Astrocyte of the cerebellum (primary cell): ENCODE data around the gene DEPDC7.
A peak's percentile ranks its signal among the peaks of the same experiment; 100 is the strongest.
"Not testable (repeated sequence)": the region's sequence is repeated elsewhere in the genome, so short reads cannot be mapped to it uniquely, and the experiment has no call there.

Experiments
- DNase-seq: peaks from one replicate; pipeline ENCODE4 v3.0.0-alpha.2; 2011; ENCODE audit warnings: low read depth
- H3K4me3 ChIP-seq: 2 replicates; pipeline ENCODE4 v1.5.1; 2011; ENCODE audit warnings: mild to moderate bottlenecking, low read depth, low read length, moderate library complexity
- in situ Hi-C: cut with HindIII; loops from 2 replicates; pipeline ENCODE4 v1.10.0; 2017; ENCODE audit warnings: low sequenced_read_pairs
- TF ChIP-seq, protein P1 (sequence below): IDR thresholded peaks from 2 replicates; pipeline ENCODE4 v1.5.1; 2012; ENCODE audit warnings: low read length, low read depth, moderate library complexity, mild to moderate bottlenecking; ENCODE audit errors: missing control alignments

Gene DEPDC7

DNA sequence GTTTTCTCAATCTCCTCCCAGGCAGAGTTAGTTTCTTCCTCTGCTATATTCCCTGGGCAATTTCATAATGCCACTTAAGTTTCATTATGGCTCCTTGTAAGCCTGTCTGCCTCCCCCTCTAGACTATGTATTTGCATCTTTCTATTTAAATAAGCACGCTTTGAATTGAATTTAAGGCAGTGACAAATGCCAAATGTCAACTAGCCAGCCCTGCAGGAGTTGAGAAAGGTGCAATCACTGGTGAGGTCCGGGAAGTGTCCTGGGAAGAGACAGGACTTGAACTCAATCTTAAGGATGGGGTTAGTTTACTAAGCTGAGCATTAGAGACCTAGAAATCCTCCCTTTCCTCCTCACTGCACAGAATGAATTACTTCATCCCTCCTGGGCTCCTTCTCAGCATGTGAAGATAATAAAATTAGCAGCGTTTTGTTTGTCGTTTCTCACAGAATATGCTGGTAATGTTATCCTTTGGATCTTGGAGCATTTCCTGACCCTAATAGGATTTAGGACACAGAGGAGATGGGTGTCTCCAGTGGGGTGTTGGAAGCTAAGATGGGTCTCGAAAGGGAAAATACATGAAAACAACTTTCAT lies 25.3 kb downstream of the DEPDC7 start:
- TF ChIP-seq, protein P1, sequence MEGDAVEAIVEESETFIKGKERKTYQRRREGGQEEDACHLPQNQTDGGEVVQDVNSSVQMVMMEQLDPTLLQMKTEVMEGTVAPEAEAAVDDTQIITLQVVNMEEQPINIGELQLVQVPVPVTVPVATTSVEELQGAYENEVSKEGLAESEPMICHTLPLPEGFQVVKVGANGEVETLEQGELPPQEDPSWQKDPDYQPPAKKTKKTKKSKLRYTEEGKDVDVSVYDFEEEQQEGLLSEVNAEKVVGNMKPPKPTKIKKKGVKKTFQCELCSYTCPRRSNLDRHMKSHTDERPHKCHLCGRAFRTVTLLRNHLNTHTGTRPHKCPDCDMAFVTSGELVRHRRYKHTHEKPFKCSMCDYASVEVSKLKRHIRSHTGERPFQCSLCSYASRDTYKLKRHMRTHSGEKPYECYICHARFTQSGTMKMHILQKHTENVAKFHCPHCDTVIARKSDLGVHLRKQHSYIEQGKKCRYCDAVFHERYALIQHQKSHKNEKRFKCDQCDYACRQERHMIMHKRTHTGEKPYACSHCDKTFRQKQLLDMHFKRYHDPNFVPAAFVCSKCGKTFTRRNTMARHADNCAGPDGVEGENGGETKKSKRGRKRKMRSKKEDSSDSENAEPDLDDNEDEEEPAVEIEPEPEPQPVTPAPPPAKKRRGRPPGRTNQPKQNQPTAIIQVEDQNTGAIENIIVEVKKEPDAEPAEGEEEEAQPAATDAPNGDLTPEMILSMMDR: no peak
- in situ Hi-C loops: no loop called here
- DNase-seq: no peak
- peak overlapping the region; percentile 86 for H3K4me3 ChIP-seq

DNA sequence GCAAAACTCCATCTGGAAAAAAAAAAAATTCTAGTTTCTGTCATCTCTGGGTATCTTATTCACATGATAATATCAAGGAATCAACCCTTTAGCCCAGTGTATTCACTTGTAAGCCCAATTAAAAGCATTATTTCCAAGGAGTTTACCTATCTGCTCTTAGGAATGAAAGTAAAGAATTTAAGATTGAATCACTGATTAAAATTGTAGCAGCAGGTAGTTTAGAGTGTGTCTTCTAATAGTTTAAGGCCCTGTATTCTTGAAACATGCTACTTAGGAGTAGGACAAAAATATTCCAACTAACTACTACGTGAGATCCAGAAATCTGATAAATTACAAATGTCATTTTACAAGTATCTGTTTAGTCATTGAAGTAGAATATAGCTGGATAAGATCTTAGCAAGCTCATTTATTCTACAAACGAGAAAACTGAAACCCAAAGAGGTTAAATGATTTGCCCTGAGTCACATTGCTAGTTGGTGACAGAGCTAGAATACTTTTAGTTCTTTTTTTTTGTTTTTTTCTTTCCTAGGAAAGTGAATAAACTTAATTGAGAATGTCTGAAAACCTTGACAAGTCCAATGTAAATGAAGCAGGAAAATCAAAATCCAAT lies 27.6 kb downstream of the DEPDC7 start:
- no peak overlapping the region for H3K4me3 ChIP-seq
- in situ Hi-C loops: no loop called here
- TF ChIP-seq, protein P1: no peak
- DNase-seq: no peak

DNA sequence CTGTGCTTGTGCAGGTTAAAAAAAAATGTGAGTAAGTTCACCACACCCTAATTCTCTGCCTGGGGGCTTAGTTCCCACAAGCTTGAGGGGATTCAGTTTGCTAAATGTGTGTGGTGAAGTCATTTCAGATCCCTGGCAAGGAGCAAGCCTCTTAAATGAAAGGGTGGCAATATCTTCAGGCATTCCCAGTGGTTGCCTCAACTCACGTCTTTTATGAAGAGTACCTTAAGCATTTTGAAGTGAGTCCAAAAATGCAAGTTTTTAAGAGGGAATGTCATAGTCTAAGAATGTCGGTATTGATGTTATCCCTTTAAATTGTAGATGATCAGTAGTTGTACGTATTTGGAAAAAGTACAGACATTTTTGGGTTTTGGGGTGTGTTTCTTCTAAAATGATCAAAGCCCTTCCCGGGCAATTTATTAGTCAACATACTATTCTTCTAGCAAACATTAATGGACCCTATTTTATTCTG lies 28.6 kb downstream of the DEPDC7 start:
- peak; percentile 22 for DNase-seq

DNA sequence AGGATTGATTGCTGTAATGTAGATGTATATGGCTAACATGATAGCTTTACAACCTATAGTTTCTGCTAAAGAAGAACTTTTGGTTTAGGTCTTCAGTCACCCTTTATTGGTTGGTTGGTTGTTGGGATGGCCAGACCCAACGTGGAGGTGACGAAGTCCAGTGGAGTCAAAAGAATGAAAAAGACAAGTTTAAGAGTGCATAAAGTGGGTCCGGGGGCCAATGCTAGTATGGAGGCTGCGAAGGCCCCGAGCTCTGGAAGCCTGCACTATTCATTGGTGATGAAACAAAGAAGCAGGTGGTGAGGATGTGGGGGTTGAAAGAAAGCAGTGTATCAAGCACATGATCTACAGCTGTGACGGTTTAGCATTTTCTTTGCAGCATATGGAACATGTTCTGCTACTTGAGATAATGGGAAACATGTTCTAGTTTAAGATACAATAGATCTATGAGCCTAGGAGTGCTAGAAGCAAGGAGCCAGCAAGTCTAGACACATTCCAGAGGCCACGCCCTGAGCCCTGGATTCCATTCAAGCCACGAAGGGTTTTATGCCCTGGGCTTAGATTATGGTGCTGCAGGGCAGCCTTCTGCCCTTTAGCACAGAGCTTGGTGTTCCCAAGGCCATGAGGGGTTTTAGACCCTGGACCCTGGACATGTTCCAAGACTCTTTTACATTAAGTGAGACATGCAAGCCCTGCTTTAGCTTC lies 30.0 kb downstream of the DEPDC7 start:
- no peak overlapping the region for H3K4me3 ChIP-seq
- in situ Hi-C loops: no loop called here
- DNase-seq: no peak
- TF ChIP-seq, protein P1: no peak

More for the DNA sequence above, 28.6 kb downstream of the DEPDC7 start:
- H3K4me3 ChIP-seq: no peak overlapping the region
- in situ Hi-C loops: no loop called here
- TF ChIP-seq, protein P1: no peak

DNA sequence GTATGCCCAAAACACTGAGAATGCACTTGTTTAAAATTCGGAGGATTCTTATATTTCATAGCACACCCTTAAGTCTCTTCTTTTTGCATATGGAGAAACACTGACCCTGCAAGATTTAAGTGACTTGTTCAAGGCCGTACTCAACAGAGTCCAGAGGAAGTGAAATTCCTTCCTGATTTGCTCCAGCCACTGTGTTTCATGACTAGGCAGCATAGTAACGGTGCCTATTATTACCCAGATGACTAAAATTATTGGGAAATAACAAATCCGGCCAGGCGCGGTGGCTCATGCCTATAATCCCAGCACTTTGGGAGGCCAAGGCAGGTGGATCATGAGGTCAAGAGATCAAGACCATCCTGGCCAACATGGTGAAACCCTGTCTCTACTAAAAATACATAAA lies 33.0 kb downstream of the DEPDC7 start:
- DNase-seq, in situ Hi-C loops, H3K4me3 ChIP-seq: not testable (repeated sequence)

DNA sequence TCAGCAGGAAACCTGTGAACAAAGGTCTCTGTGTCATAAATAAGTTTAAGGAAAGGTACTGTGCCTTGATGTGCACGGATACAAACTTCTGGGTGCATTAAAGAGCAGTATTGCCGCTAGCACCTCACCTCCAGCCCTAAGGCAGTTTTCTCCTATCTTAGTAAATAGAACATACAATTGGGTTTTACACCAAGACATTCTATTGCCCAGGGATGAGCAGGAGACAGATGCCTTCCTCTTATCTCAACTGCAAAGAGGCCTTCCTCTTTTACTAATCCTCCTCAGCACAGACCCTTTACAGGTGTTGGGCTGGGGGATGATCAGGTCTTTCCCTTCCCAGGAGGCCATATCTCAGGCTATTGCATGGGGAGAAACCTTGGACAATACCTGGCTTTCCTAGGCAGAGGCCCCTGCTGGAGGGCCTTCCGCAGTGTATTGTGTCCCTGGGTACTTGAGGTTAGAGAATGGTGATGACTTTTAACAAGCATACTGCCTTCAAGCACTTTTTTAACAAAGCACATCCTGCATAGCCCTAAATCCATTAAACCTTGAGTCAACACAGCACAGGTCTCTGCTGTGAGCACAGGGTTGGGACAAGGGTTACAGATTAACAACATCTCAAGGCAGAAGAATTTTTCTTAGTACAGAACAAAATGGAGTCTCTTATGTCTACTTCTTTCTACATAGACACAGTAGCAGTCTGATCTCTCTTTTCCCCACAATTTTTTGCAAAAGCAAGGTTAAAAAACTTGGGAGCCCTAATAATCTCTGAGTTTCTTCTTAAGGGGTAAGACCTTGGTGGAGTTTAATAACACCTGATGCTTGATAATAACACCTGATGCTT lies 34.1 kb downstream of the DEPDC7 start:
- DNase-seq, in situ Hi-C loops, H3K4me3 ChIP-seq: not testable (repeated sequence)

DNA sequence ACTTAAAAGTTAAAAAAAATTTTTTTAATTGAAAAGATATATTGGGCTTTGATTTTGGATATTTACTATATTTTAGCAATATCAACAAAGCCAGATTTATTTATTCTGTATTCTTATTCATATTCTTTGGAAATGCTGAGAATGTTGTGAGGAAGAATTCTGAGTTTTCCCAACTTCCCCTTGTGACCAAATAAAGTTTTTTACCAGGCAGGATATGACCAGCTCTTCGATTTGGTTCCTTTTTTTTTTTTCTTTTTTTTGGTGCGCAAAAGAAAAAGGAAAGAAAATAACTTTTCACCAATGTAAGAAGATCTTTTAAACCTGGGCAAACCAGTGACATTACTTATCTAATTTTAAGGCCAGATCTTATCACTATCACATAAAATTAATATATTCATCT lies 36.6 kb downstream of the DEPDC7 start:
- in situ Hi-C loops: no loop called here
- TF ChIP-seq, protein P1: no peak
- no peak for DNase-seq
- H3K4me3 ChIP-seq: no peak overlapping the region
